Peyer's patch (tissue), 4 donors: ENCODE results near the gene UNC50. TPM values are rescaled to one million over a fixed set of nuclear protein-coding genes. Genes with fewer than 3 reads are reported as not detected.

Experiments used
- DNase-seq, 3 donors: peaks; one replicate each; pipeline ENCODE4 v3.0.0-alpha.2; 2017 to 2019
- H3K27ac ChIP-seq, 4 donors: fragments of 200-600 bp; sonication (generic); one replicate each; pipeline ENCODE4 v1.5.1; 2016 to 2019
- H3K27me3 ChIP-seq, 2 donors: fragments of 200-600 bp; sonication (generic); one replicate each; pipeline ENCODE4 v1.5.1; 2019
- H3K36me3 ChIP-seq, 3 donors: fragments of 200-600 bp; sonication (generic); one replicate each; pipeline ENCODE4 v1.5.1; 2016 to 2019
- H3K4me1 ChIP-seq, 4 donors: fragments of 200-600 bp; sonication (generic); one replicate each; pipeline ENCODE4 v1.5.1; 2016 to 2019
- H3K4me3 ChIP-seq, 4 donors: fragments of 200-600 bp; sonication (generic); 1 replicate in 3 of 4; 2 replicates in 1 of 4; pipeline ENCODE4 v1.5.1; 2016 to 2019; ENCODE audit warnings: mild to moderate bottlenecking in 1 of 4
- H3K9me3 ChIP-seq, 4 donors: fragments of 200-600 bp; sonication (generic); one replicate each; pipeline ENCODE4 v1.5.1; 2016 to 2019; ENCODE audit warnings: mild to moderate bottlenecking in 1 of 4
- POLR2A ChIP-seq, 2 donors: fragments of 450-650 bp; IDR thresholded peaks; one replicate each; pipeline ENCODE4 v1.5.1; 2017; ENCODE audit warnings: antibody characterized with exemption in 2 of 2, mild to moderate bottlenecking in 2 of 2, moderate library complexity in 2 of 2
- total RNA-seq, 4 donors: library from RNA; depleted of rRNA; stranded (reverse); fragments of >200 nt; gene quantifications; one replicate each; pipeline ENCODE4 v1.1.0, GENCODE V29; 2016
- TF ChIP-seq, protein P1 (sequence below), 6 experiments: fragments of 450-650 bp in 4 of 6; fragments of 200-600 bp in 2 of 6; sonication (generic) in 1 of 6; IDR thresholded peaks; one replicate each; pipeline ENCODE4 v1.5.1; 2017 to 2019; ENCODE audit warnings: antibody characterized with exemption in 6 of 6, mild to moderate bottlenecking in 3 of 6, moderate library complexity in 1 of 6

Gene UNC50, protein sequence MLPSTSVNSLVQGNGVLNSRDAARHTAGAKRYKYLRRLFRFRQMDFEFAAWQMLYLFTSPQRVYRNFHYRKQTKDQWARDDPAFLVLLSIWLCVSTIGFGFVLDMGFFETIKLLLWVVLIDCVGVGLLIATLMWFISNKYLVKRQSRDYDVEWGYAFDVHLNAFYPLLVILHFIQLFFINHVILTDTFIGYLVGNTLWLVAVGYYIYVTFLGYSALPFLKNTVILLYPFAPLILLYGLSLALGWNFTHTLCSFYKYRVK
- total RNA-seq, result 10 to 100 TPM; 31.1 to 51.7 (median 35.0) TPM

GRCh38 chr2:98608116-98608961, at the start of gene UNC50, which contains the start of gene COA5:
Gene UNC50 (plus strand): TSS chr2:98608589. CDS start chr2:98609760, 1,171 bp downstream.
Gene COA5 (minus strand): TSS chr2:98608512. CDS start chr2:98608405, 107 bp downstream.
- H3K4me3 ChIP-seq, result peak within 1 kb of the TSS; percentile 62 to 85 (median 79)
- peaks cover 4 to 54% (median 22%) of the 10 kb centered on the region in 4 donors for H3K4me1 ChIP-seq
- no peaks in the 10 kb centered on the region for H3K9me3 ChIP-seq
- peak; percentile 85 to 95 (median 93) for DNase-seq
- H3K27me3 ChIP-seq, result no peaks in the 10 kb centered on the region
- H3K27ac ChIP-seq, result peak within 1 kb of the TSS; percentile 90 to 95 (median 92)
- TF ChIP-seq, protein P1, sequence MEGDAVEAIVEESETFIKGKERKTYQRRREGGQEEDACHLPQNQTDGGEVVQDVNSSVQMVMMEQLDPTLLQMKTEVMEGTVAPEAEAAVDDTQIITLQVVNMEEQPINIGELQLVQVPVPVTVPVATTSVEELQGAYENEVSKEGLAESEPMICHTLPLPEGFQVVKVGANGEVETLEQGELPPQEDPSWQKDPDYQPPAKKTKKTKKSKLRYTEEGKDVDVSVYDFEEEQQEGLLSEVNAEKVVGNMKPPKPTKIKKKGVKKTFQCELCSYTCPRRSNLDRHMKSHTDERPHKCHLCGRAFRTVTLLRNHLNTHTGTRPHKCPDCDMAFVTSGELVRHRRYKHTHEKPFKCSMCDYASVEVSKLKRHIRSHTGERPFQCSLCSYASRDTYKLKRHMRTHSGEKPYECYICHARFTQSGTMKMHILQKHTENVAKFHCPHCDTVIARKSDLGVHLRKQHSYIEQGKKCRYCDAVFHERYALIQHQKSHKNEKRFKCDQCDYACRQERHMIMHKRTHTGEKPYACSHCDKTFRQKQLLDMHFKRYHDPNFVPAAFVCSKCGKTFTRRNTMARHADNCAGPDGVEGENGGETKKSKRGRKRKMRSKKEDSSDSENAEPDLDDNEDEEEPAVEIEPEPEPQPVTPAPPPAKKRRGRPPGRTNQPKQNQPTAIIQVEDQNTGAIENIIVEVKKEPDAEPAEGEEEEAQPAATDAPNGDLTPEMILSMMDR (IDR thresholded peaks at IDR 0.05), result peak in 2 of 6 experiments; percentile 13 to 17
- TF ChIP-seq POLR2A (IDR thresholded peaks at IDR 0.05), result peak; percentile 80
- H3K36me3 ChIP-seq, result peaks cover 0 to 35% (median 0%) of the 10 kb centered on the region in 3 donors

- no peak for TF ChIP-seq POLR2A (IDR thresholded peaks at IDR 0.05)
- TF ChIP-seq, protein P1 (IDR thresholded peaks at IDR 0.05), result no peak
- Histone ChIP-seq H3K4me3 (no peak overlapping the region), H3K36me3 (peaks cover 0 to 23% (median 0%) of the 10 kb centered on the region in 3 donors), H3K4me1 (peaks cover 0 to 4% (median 0%) of the 10 kb centered on the region in 4 donors), H3K27me3 (no peaks in the 10 kb centered on the region), H3K27ac (peak overlapping the region in 2 of 4 donors; percentile 42 to 70), H3K9me3 (no peaks in the 10 kb centered on the region)
- peak in 1 of 3 donors; percentile 41 for DNase-seq
Observed at GRCh38 chr2:98558852-98559530, 49.4 kb upstream of the UNC50 start.

- DNase-seq, result no peak
- Histone ChIP-seq H3K27ac (peak overlapping the region in 2 of 4 donors; percentile 42 to 70), H3K36me3 (peaks cover 0 to 23% (median 0%) of the 10 kb centered on the region in 3 donors), H3K27me3 (no peaks in the 10 kb centered on the region), H3K4me3 (no peak overlapping the region), H3K9me3 (no peaks in the 10 kb centered on the region), H3K4me1 (peaks cover 0 to 4% (median 0%) of the 10 kb centered on the region in 4 donors)
- TF ChIP-seq POLR2A (IDR thresholded peaks at IDR 0.05), result no peak
- TF ChIP-seq, protein P1 (IDR thresholded peaks at IDR 0.05), result no peak
Observed at GRCh38 chr2:98559581-98559980, 48.8 kb upstream of the UNC50 start.

DNA sequence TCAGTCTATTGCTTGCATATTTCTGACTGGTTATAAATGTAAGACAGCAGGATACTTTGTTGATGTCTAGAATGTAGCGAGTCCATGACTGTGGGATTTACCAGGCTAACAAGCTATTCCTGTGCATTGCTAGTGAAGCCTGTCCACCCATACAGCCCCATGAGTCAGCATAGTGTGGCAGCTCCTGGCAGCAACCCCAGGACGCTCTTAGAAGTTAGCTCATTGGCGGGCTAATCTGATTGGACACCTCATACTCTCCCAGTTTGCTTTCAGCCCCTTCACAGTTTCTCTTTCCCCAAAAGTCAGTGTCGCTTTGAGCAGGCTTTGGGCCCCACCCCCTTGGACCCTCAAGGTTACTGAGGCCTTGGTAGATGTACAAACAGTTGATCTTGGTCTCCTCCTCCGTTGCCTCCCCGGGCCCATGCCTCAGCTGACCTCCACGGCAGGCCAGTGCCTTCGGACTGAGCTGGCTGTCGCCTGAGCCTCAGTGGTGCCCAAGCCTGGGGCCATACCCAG, 48.1 kb upstream of the UNC50 start:
- peak overlapping the region in 2 of 4 donors; percentile 32 to 70 for H3K27ac ChIP-seq
- H3K4me1 ChIP-seq, result peaks cover 0 to 4% (median 0%) of the 10 kb centered on the region in 4 donors
- no peaks in the 10 kb centered on the region for H3K27me3 ChIP-seq
- no peak for DNase-seq
- TF ChIP-seq, protein P1 (IDR thresholded peaks at IDR 0.05), result no peak
- TF ChIP-seq POLR2A (IDR thresholded peaks at IDR 0.05), result no peak
- H3K36me3 ChIP-seq, result peaks cover 0 to 28% (median 0%) of the 10 kb centered on the region in 3 donors
- no peak overlapping the region for H3K4me3 ChIP-seq
- H3K9me3 ChIP-seq, result no peaks in the 10 kb centered on the region

DNA sequence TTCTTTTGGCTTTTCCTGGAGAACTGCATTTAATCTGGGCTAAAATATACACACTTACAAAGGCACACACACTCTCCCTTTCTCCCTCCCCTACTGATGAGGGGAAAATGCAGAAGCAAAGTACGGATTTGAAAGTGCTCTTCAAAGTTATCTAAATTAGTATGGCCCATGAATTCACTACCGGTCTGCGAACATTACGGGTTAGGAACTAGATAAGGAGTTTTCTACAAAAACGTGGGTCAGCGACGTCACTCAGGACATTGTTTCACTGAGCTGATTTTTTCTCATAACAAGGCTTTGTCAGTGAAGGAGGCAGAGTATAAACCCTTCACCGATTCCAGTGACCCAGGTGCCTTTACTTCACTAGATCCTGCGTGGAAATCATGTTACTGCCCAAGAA, 47.4 kb upstream of the UNC50 start:
- no peak for TF ChIP-seq POLR2A (IDR thresholded peaks at IDR 0.05)
- TF ChIP-seq, protein P1 (IDR thresholded peaks at IDR 0.05), result no peak
- H3K36me3 ChIP-seq, result peaks cover 0 to 29% (median 0%) of the 10 kb centered on the region in 3 donors
- no peaks in the 10 kb centered on the region for H3K9me3 ChIP-seq
- peak overlapping the region in 2 of 4 donors; percentile 32 to 70 for H3K27ac ChIP-seq
- peaks cover 0 to 4% (median 0%) of the 10 kb centered on the region in 4 donors for H3K4me1 ChIP-seq
- no peak overlapping the region for H3K4me3 ChIP-seq
- no peaks in the 10 kb centered on the region for H3K27me3 ChIP-seq
- no peak for DNase-seq
